ENCODE results near the gene ZNF112.

DNA sequence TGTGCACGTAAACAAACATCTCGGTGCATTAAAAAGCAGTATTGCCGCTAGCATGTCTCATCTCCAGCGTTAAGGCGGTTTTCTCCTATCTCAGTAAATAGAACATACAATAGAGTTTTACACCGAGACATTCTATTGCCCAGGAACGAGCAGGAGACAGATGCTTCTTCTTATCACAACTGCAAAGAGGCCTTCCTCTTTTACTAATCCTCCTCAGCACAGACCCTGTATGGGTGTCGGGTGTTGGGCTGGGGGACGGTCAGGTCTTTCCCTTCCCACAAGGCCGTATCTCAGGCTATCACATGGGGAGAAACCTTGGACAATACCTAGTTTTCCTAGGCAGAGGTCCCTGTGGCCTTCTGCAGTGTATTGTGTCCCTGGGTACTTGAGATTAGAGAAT is 75.6 kb downstream of the ZNF112 start:
- TF ChIP-seq EZH2 (IDR thresholded peaks at IDR 0.05) (no peak), POLR2AphosphoS5 (IDR thresholded peaks at IDR 0.05; ENCODE audit: borderline replicate concordance, low read depth, low read length) (no peak), FOXP2 (optimal IDR thresholded peaks at IDR 0.05; ENCODE audit: control extremely low read depth, extremely low read length, insufficient read depth) (no peak)

Measured in SK-N-MC (cell line).